Mucosa of descending colon (tissue), 3 donors: Measurements from ENCODE around the gene NUDC. TPM values are rescaled to one million over a fixed set of nuclear protein-coding genes. Genes with fewer than 3 reads are reported as not detected.

Experiments
- ATAC-seq: fragments of 200-7000 bp; cut with Tn5 transposase; one replicate; pipeline ENCODE4 v1.9.1; 2020; ENCODE audit warnings: mild to moderate bottlenecking, moderate library complexity
- DNase-seq, 3 donors: peaks; one replicate each; pipeline ENCODE4 v3.0.0-alpha.2; 2020
- H3K36me3 ChIP-seq: fragments of 200-600 bp; one replicate; pipeline ENCODE4 v1.8.0; 2021; ENCODE audit warnings: low read depth, mild to moderate bottlenecking
- H3K4me1 ChIP-seq: fragments of 200-600 bp; one replicate; pipeline ENCODE4 v1.8.0; 2021; ENCODE audit warnings: low read depth, mild to moderate bottlenecking
- H3K4me3 ChIP-seq: fragments of 200-600 bp; one replicate; pipeline ENCODE4 v1.8.0; 2021; ENCODE audit warnings: mild to moderate bottlenecking
- H3K9me3 ChIP-seq: fragments of 200-600 bp; one replicate; pipeline ENCODE4 v1.8.0; 2021; ENCODE audit warnings: mild to moderate bottlenecking
- CTCF ChIP-seq: fragments of 200-600 bp; IDR thresholded peaks from one replicate; pipeline ENCODE4 v1.8.0; 2022; ENCODE audit warnings: antibody characterized with exemption, mild to moderate bottlenecking
- intact Hi-C, 2 donors: fragments of 100-400 bp; cut with DNase I in 1 of 2; cut with micrococcal nuclease in 1 of 2; formaldehyde crosslinking; loops; one replicate each; pipeline versions ENCODE4 v1.11.0 to v1.11.1; 2022; cut with DNase I, micrococcal nuclease
- total RNA-seq, 3 donors: library from RNA; stranded (reverse); fragmentation: NEBNext Ultra II Directional in 2 of 3; extraction: Animal tissue kit (Norgen Biotek cat#: 25700) in 2 of 3; gene quantifications; one replicate each; pipeline versions ENCODE4 v1.2.1 to v1.2.4, GENCODE V29; 2021 to 2023
- donor health status: DM: no; HTN: no; CAD: no; lungs with moderate emphysema.
- donor health status: DM: no; HTN: no; CAD: no.
- donor health status: DM: no; HTN: yes; CAD: no.

Gene NUDC
- total RNA-seq, 3 donors from 2014 or later = 36.2 to 83.5 (median 43.1) TPM

- no peak for ATAC-seq
- TF ChIP-seq CTCF = no peak
- DNase-seq = peak in 1 of 3 donors; percentile 3
- Histone ChIP-seq H3K9me3 (no peaks in the 10 kb centered on the region), H3K4me1 (peaks cover 16% of the 10 kb centered on the region), H3K36me3 (no peaks in the 10 kb centered on the region), H3K4me3 (no peak overlapping the region)
- intact Hi-C loops = no loop called here
These were observed 27.3 kb upstream of the NUDC start for GRCh38 chr1:26894263-26894662.

- no peaks in the 10 kb centered on the region for H3K36me3 ChIP-seq
- DNase-seq (no peak), ATAC-seq (no peak)
- TF ChIP-seq CTCF = no peak
- no peaks in the 10 kb centered on the region for H3K9me3 ChIP-seq
- no peak overlapping the region for H3K4me3 ChIP-seq
- H3K4me1 ChIP-seq = peaks cover 21% of the 10 kb centered on the region
- intact Hi-C loops = no loop called here
These were observed 24.2 kb upstream of the NUDC start for GRCh38 chr1:26897351-26897750.

GRCh38 chr1:26900001-26900814 lies 21.3 kb upstream of the NUDC start, which contains the start of gene GPATCH3:
GPATCH3 (minus strand) TSS chr1:26900467; CDS start chr1:26900442, 25 bp downstream.
- DNase-seq (peak; percentile 91 to 96 (median 93)), ATAC-seq (peak; percentile 94)
- peaks cover 21% of the 10 kb centered on the region for H3K4me1 ChIP-seq
- no peak for TF ChIP-seq CTCF
- no peaks in the 10 kb centered on the region for H3K36me3 ChIP-seq
- intact Hi-C loops = no loop called here
- H3K4me3 ChIP-seq = peak within 1 kb of the TSS; percentile 67
- H3K9me3 ChIP-seq = no peaks in the 10 kb centered on the region

GRCh38 chr1:26900815-26901511 lies 20.6 kb upstream of the NUDC start:
- TF ChIP-seq CTCF = no peak
- no peak for DNase-seq
- ATAC-seq = no peak

GRCh38 chr1:26907071-26907917 lies 14.2 kb upstream of the NUDC start:
- no peaks in the 10 kb centered on the region for H3K36me3 ChIP-seq
- ATAC-seq (peak; percentile 65), DNase-seq (no peak)
- intact Hi-C loops = no loop called here
- no peaks in the 10 kb centered on the region for H3K9me3 ChIP-seq
- no peak for TF ChIP-seq CTCF
- H3K4me1 ChIP-seq = peaks cover 11% of the 10 kb centered on the region
- no peak overlapping the region for H3K4me3 ChIP-seq

More at GRCh38 chr1:26900815-26901511, 20.6 kb upstream of the NUDC start:
- Histone ChIP-seq H3K4me3 (peak overlapping the region; percentile 67), H3K36me3 (no peaks in the 10 kb centered on the region), H3K4me1 (peaks cover 26% of the 10 kb centered on the region), H3K9me3 (no peaks in the 10 kb centered on the region)
- intact Hi-C loops = no loop called here
